Measurements from ENCODE around the gene ATP8B4. TPM values are rescaled to one million over a fixed set of nuclear protein-coding genes. Genes with fewer than 3 reads are reported as not detected.
A peak's percentile ranks its signal among the peaks of the same experiment; 100 is the strongest.

The ATP8B4 gene
- total and polyA plus RNA-seq, 2 of the 8 experiments (the other 6 are each of a cell fraction or from before 2014, with no cell fraction given) = 0.17 to 0.24 TPM

DNA sequence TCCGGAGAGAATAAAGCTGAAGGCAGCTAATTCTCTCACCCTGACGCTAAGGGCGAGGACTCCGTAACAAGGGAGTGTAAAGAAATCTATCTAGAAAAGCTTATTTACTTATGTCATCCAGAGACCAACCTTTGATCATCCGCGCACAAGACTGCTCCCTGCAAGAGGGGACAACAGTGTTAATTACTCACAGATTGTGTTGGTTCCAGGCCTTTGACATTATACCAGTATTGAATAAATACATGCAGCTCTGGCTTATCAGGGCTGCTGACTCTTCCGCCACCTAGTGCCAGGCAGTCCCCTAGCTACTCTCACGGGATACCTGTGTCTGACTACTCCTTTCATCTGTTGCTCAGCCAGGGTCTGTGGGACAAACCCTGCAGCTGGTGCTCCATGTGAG, 286.5 kb downstream of the ATP8B4 start:
- H3K36me3 ChIP-seq (ENCODE audit: control insufficient read depth in 2 of 4, insufficient read depth in 4 of 4, low read length in 3 of 4) = no peaks in the 10 kb centered on the region
- H2BK120ac ChIP-seq (replicated peaks; ENCODE audit: low read depth, low read length) = no peak overlapping the region
- H3K79me1 ChIP-seq (ENCODE audit: low read depth, low read length) = no peaks in the 10 kb centered on the region
- H2BK5ac ChIP-seq (ENCODE audit: low read depth, low read length) = no peak overlapping the region
- H3K9ac ChIP-seq (replicated peaks in 1 of 4; ENCODE audit: extremely low read depth in 1 of 4, low read depth in 3 of 4, low read length in 3 of 4) = no peak overlapping the region
- no peak overlapping the region for H3K4ac ChIP-seq (replicated peaks; ENCODE audit: insufficient read length, low read depth, low read length)
- H3K56ac ChIP-seq (replicated peaks; ENCODE audit: insufficient read length, low read depth, low read length) = no peak overlapping the region
- no peak overlapping the region for H2BK12ac ChIP-seq (ENCODE audit: low read depth, low read length)
- H3K4me2 ChIP-seq (ENCODE audit: insufficient read depth in 1 of 2, low read depth in 2 of 2, low read length in 2 of 2) = no peak overlapping the region
- no peak overlapping the region for H2AK5ac ChIP-seq (ENCODE audit: low read depth, low read length)
- no peak overlapping the region for H2BK20ac ChIP-seq (ENCODE audit: low read length)
- H3K18ac ChIP-seq (ENCODE audit: extremely low read depth, low read length) = no peak overlapping the region
- FAIRE-seq (peak; percentile 45), DNase-seq (ENCODE audit: low read depth in 1 of 2, low spot score in 2 of 2) (peak; percentile 13 to 48)
- no peaks in the 10 kb centered on the region for H3K23me2 ChIP-seq (ENCODE audit: low read depth, low read length)
- no peak overlapping the region for H3K27ac ChIP-seq (ENCODE audit: low read depth, low read length)
- CTCF ChIA-PET (ENCODE audit: partially characterized antibody) = interaction anchor here (0.6 to 4.0 kb wide), 38 partner anchors 10 to 598 kb away, joined by 3 to 12 read pairs (median 3); partner anchors contain the start of genes DTWD1 and FGF7
- no peak overlapping the region for H3K14ac ChIP-seq (ENCODE audit: insufficient read length)
- no peak overlapping the region for H4K91ac ChIP-seq (replicated peaks; ENCODE audit: insufficient read length, low read length)
- 69% methylated on average over 8 of the region's 8 CpGs; no CpG with 5 or more reads in 1 of the 2 experiments for WGBS, 2 experiments (ENCODE audit: extremely low coverage in 1 of 2, insufficient coverage in 1 of 2, insufficient read length in 1 of 2, insufficient replicate concordance in 2 of 2, low coverage in 1 of 2, low lambda C conversion rate in 2 of 2, missing lambda C conversion rate in 1 of 2)
- no peak overlapping the region for H3K4me3 ChIP-seq (ENCODE audit: extremely low read depth in 1 of 4, insufficient read depth in 2 of 4, low read depth in 3 of 4, low read length in 4 of 4)
- no peak overlapping the region for H4K5ac ChIP-seq (ENCODE audit: insufficient read length, low read depth, low read length)
- H3K27me3 ChIP-seq (replicated peaks in 1 of 4; ENCODE audit: control insufficient read depth in 3 of 4, extremely low read depth in 1 of 4, insufficient read depth in 3 of 4, low read length in 3 of 4) = no peaks in the 10 kb centered on the region
- no peak overlapping the region for H2AFZ ChIP-seq (ENCODE audit: low read length)
- H2BK15ac ChIP-seq (ENCODE audit: low read length) = no peak overlapping the region
- H4K20me1 ChIP-seq (replicated peaks in 1 of 2; ENCODE audit: control insufficient read depth in 1 of 2, insufficient read depth in 2 of 2, low read length in 2 of 2) = no peaks in the 10 kb centered on the region
- no peak overlapping the region for H3K23ac ChIP-seq (ENCODE audit: insufficient read length)
- H3K4me1 ChIP-seq (replicated peaks in 1 of 4; ENCODE audit: control insufficient read depth in 3 of 4, insufficient read depth in 4 of 4, low read length in 3 of 4) = no peaks in the 10 kb centered on the region
- no peak overlapping the region for H4K8ac ChIP-seq (ENCODE audit: extremely low read depth, insufficient read depth, low read length)
- no peaks in the 10 kb centered on the region for H3K9me3 ChIP-seq (ENCODE audit: insufficient read depth in 2 of 2, low read depth in 1 of 2, low read length in 1 of 2)
- POLR2A ChIA-PET (ENCODE audit: partially characterized antibody) = no interaction called here
- no peaks in the 10 kb centered on the region for H3K79me2 ChIP-seq (ENCODE audit: control insufficient read depth in 1 of 2, insufficient read depth in 2 of 2, low read length in 2 of 2)
- TF ChIP-seq CEBPB (IDR thresholded peaks at IDR 0.05; ENCODE audit: low read depth, low read length) (no peak), POLR2AphosphoS5 (IDR thresholded peaks at IDR 0.05; ENCODE audit: low read depth, low read length) (no peak), EGR1 (IDR thresholded peaks at IDR 0.05; ENCODE audit: borderline replicate concordance, low read depth, low read length) (no peak), SIN3A (conservative IDR thresholded peaks at IDR 0.05 in 1 of 2, IDR thresholded peaks at IDR 0.05 in 1 of 2; ENCODE audit: low read depth in 1 of 2, low read length in 2 of 2) (no peak), RAD21 (IDR thresholded peaks at IDR 0.05 in 1 of 2, conservative IDR thresholded peaks at IDR 0.05 in 1 of 2; ENCODE audit: low read depth in 2 of 2, low read length in 2 of 2) (peak; percentile 76 to 82), KDM5A (IDR thresholded peaks at IDR 0.05; ENCODE audit: low read length) (no peak), CBX8 (IDR thresholded peaks at IDR 0.05; ENCODE audit: borderline replicate concordance, low read depth, low read length) (no peak), SAP30 (IDR thresholded peaks at IDR 0.05; ENCODE audit: insufficient read depth, insufficient replicate concordance, low read length) (no peak), ATF3 (IDR thresholded peaks at IDR 0.05; ENCODE audit: insufficient read depth, low read depth, low read length) (no peak)
- TF ChIP-seq, protein P1, sequence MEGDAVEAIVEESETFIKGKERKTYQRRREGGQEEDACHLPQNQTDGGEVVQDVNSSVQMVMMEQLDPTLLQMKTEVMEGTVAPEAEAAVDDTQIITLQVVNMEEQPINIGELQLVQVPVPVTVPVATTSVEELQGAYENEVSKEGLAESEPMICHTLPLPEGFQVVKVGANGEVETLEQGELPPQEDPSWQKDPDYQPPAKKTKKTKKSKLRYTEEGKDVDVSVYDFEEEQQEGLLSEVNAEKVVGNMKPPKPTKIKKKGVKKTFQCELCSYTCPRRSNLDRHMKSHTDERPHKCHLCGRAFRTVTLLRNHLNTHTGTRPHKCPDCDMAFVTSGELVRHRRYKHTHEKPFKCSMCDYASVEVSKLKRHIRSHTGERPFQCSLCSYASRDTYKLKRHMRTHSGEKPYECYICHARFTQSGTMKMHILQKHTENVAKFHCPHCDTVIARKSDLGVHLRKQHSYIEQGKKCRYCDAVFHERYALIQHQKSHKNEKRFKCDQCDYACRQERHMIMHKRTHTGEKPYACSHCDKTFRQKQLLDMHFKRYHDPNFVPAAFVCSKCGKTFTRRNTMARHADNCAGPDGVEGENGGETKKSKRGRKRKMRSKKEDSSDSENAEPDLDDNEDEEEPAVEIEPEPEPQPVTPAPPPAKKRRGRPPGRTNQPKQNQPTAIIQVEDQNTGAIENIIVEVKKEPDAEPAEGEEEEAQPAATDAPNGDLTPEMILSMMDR (IDR thresholded peaks at IDR 0.05; ENCODE audit: control extremely low read depth in 1 of 3, insufficient read depth in 1 of 3, low read depth in 1 of 3, low read length in 3 of 3) = peak; percentile 63 to 83 (median 80)
